ENCODE results near the gene CCDC30. TPM values are rescaled to one million over a fixed set of nuclear protein-coding genes. Genes with fewer than 3 reads are reported as not detected.

CCDC30 gene
- total and polyA plus RNA-seq, 10 of the 15 experiments (the other 5 are each of a cell fraction or from before 2014, with no cell fraction given): 0.46 to 1.8 (median 1.0) TPM

- ChIA-PET POLR2A (interaction anchor here (0.8 kb wide), 1 partner anchor 94 kb away, joined by 3 read pairs; no protein-coding TSS in a partner anchor), CTCF (no interaction called here), SMC1A (ENCODE audit: uncharacterized antibody, unreplicated experiment) (no interaction called here), RAD21 (ENCODE audit: unreplicated experiment) (interaction anchor here (0.6 to 1.0 kb wide), 2 partner anchors 13 to 743 kb away, joined by 4 to 5 read pairs; partner anchors contain the start of gene PPCS)
- Histone ChIP-seq H3K27me3 (replicated peaks in 1 of 2; ENCODE audit: control insufficient read depth in 2 of 2, insufficient read depth in 2 of 2, low read length in 1 of 2) (no peaks in the 10 kb centered on the region), H3K4me3 (peak overlapping the region; percentile 13; the same call in 1 of the 2 replicates), H3K27ac (ENCODE audit: control insufficient read depth, insufficient read depth) (no peak overlapping the region), H3K9me3 (replicated peaks; ENCODE audit: control insufficient read depth, insufficient read depth, low read length) (no peaks in the 10 kb centered on the region), H3K4me1 (ENCODE audit: control insufficient read depth, insufficient read depth, low read length) (no peaks in the 10 kb centered on the region), H3K79me2 (ENCODE audit: control insufficient read depth, insufficient read depth, low read length) (no peaks in the 10 kb centered on the region), H3K9ac (ENCODE audit: control insufficient read depth, insufficient read depth, low read length) (no peak overlapping the region), H4K20me1 (ENCODE audit: control insufficient read depth, insufficient read depth) (no peaks in the 10 kb centered on the region), H3K36me3 (ENCODE audit: control insufficient read depth in 2 of 2, insufficient read depth in 2 of 2, low read length in 1 of 2) (no peaks in the 10 kb centered on the region), H3K4me2 (ENCODE audit: control insufficient read depth, insufficient read depth) (peak overlapping the region; percentile 28), H2AFZ (ENCODE audit: control insufficient read depth, low read depth, low read length) (no peak overlapping the region)
- 2% methylated on average over 2 of the region's 2 CpGs for WGBS (ENCODE audit: insufficient coverage, insufficient replicate concordance, low lambda C conversion rate, missing lambda C conversion rate)
- intact Hi-C loops (cut with micrococcal nuclease; ENCODE audit: unreplicated experiment): loop anchor here (10.0 kb wide), 1 partner anchor 295 kb away; no protein-coding TSS in a partner anchor
- no TSS peak for BruUV-seq (replicated peaks)
- DNase-seq (ENCODE audit: low read depth, low spot score) (no peak), ATAC-seq (peak; percentile 73), FAIRE-seq (peak; percentile 47)
- in situ Hi-C loops (cut with MboI): no loop called here
- TF ChIP-seq JUNB (IDR thresholded peaks at IDR 0.05) (peak; percentile 83), IRF4 (IDR thresholded peaks at IDR 0.05; ENCODE audit: low read depth, low read length) (peak; percentile 79), EED (IDR thresholded peaks at IDR 0.05; ENCODE audit: low read depth) (0 out of 2 replicates have a peak, but pooled peaks have one; percentile 35), CTCF (IDR thresholded peaks at IDR 0.05 in 2 of 3, conservative IDR thresholded peaks at IDR 0.05 in 1 of 3; ENCODE audit: control insufficient read depth in 2 of 3, extremely low read depth in 1 of 3, insufficient read depth in 1 of 3, low read depth in 3 of 3, low read length in 3 of 3) (no peak), HCFC1 (IDR thresholded peaks at IDR 0.05; ENCODE audit: low read length) (no peak), POU2F2 (IDR thresholded peaks at IDR 0.05; ENCODE audit: borderline replicate concordance, low read depth, low read length) (peak; percentile 59; the same call in 1 of the 3 replicates), SRF (IDR thresholded peaks at IDR 0.05; ENCODE audit: low read depth in 2 of 2, low read length in 2 of 2) (no peak), CREB1 (IDR thresholded peaks at IDR 0.05; ENCODE audit: low read depth) (no peak), TCF7 (IDR thresholded peaks at IDR 0.05; ENCODE audit: borderline replicate concordance) (no peak), KDM1A (IDR thresholded peaks at IDR 0.05; ENCODE audit: borderline replicate concordance) (no peak), EP300 (IDR thresholded peaks at IDR 0.05; ENCODE audit: borderline replicate concordance in 1 of 2, control insufficient read depth in 1 of 2, low read depth in 2 of 2, low read length in 2 of 2) (no peak), CUX1 (IDR thresholded peaks at IDR 0.05; ENCODE audit: insufficient replicate concordance, low read depth, low read length) (no peak), ESRRA (IDR thresholded peaks at IDR 0.05; ENCODE audit: low read length) (no peak), MEF2B (IDR thresholded peaks at IDR 0.05; ENCODE audit: partially characterized antibody, poor library complexity, severe bottlenecking) (no peak), RUNX3 (IDR thresholded peaks at IDR 0.05; ENCODE audit: low read length) (peak; percentile 72), MYC (IDR thresholded peaks at IDR 0.05; ENCODE audit: insufficient read depth, insufficient read length, insufficient replicate concordance, low read length, severe bottlenecking) (no peak)
Measured at GRCh38 chr1:42469727-42470126, 6.6 kb downstream of the CCDC30 start.

Data from GM12878 (cell line).